ENCODE measurements around the gene UGT1A10.

DNA sequence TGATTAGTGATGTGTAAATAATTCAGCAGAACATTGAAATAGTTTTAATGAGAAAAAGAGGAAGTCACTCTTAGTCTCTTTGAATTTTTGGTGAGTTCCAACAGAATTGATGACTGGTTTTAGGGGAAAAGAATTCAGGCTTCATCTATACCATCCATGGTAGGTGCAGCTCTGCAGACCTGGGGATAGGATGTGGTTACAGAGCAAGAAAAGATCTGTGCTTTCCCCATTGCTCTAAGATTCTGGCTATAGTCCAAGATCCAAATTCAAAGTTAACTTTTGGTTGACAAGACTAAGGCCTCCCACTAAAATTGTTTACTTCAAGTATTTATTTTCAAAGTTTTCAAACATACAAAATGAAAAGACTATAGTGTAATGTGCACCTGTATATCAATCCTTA, 3.6 kb downstream of the UGT1A10 start:
- TF ChIP-seq MYC (IDR thresholded peaks at IDR 0.05; ENCODE audit: insufficient read depth, insufficient read length, insufficient replicate concordance, low read length, severe bottlenecking) (no peak), SIX5 (IDR thresholded peaks at IDR 0.05; ENCODE audit: low read depth, low read length, severe bottlenecking) (no peak), TAF1 (IDR thresholded peaks at IDR 0.05; ENCODE audit: borderline replicate concordance, low read depth, low read length) (no peak), ZZZ3 (IDR thresholded peaks at IDR 0.05; ENCODE audit: control insufficient read depth, insufficient read length, low read depth) (no peak), CTCF (IDR thresholded peaks at IDR 0.05 in 2 of 3, conservative IDR thresholded peaks at IDR 0.05 in 1 of 3; ENCODE audit: control insufficient read depth in 2 of 3, extremely low read depth in 1 of 3, insufficient read depth in 1 of 3, low read depth in 3 of 3, low read length in 3 of 3) (no peak), CREB1 (IDR thresholded peaks at IDR 0.05; ENCODE audit: low read depth) (no peak), POLR2A (IDR thresholded peaks at IDR 0.05; ENCODE audit: low read depth, low read length) (no peak), EP300 (IDR thresholded peaks at IDR 0.05; ENCODE audit: borderline replicate concordance in 1 of 2, control insufficient read depth in 1 of 2, low read depth in 2 of 2, low read length in 2 of 2) (no peak), ASH2L (IDR thresholded peaks at IDR 0.05; ENCODE audit: borderline replicate concordance, low read depth) (no peak), CEBPB (IDR thresholded peaks at IDR 0.05; ENCODE audit: borderline replicate concordance in 1 of 2, low read depth in 2 of 2, low read length in 2 of 2) (no peak), EGR1 (IDR thresholded peaks at IDR 0.05; ENCODE audit: borderline replicate concordance in 1 of 2, low read depth in 2 of 2, low read length in 2 of 2) (no peak)

Data from GM12878 (cell line).